ENCODE measurements around the gene ALK.
"Not testable (repeated sequence)": the region's sequence is repeated elsewhere in the genome, so short reads cannot be mapped to it uniquely, and the experiment has no call there.

The ALK gene

GRCh38 chr2:29246383-29247300, 674.7 kb downstream of the ALK start:
- no peak for DNase-seq (ENCODE audit: low read depth)

GRCh38 chr2:29245742-29246382, 675.5 kb downstream of the ALK start:
- DNase-seq (ENCODE audit: low read depth): no peak

- not testable (repeated sequence) for DNase-seq (ENCODE audit: low read depth)
Observed at GRCh38 chr2:29245035-29245741, 676.2 kb downstream of the ALK start.

GRCh38 chr2:29242621-29243375, 678.6 kb downstream of the ALK start:
- no peak for DNase-seq (ENCODE audit: low read depth)

- no peak for DNase-seq (ENCODE audit: low read depth)
Observed at GRCh38 chr2:29241955-29242565, 679.3 kb downstream of the ALK start.

GRCh38 chr2:29241341-29241740, 680.0 kb downstream of the ALK start:
- DNase-seq (ENCODE audit: low read depth): no peak

GRCh38 chr2:29240601-29241000, 680.8 kb downstream of the ALK start:
- DNase-seq (ENCODE audit: low read depth): no peak

- DNase-seq (ENCODE audit: low read depth): no peak
Observed at GRCh38 chr2:29239209-29239960, 682.0 kb downstream of the ALK start.

GRCh38 chr2:29238497-29238896, 682.9 kb downstream of the ALK start:
- no peak for DNase-seq (ENCODE audit: low read depth)

- no peak for DNase-seq (ENCODE audit: low read depth)
Observed at GRCh38 chr2:29236074-29236473, 685.3 kb downstream of the ALK start.

GRCh38 chr2:29235411-29235810, 686.0 kb downstream of the ALK start:
- DNase-seq (ENCODE audit: low read depth): no peak

GRCh38 chr2:29233428-29233827, 688.0 kb downstream of the ALK start:
- DNase-seq (ENCODE audit: low read depth): no peak

- no peak for DNase-seq (ENCODE audit: low read depth)
Observed at GRCh38 chr2:29232041-29232440, 689.3 kb downstream of the ALK start.

GRCh38 chr2:29229640-29230039, 691.7 kb downstream of the ALK start:
- DNase-seq (ENCODE audit: low read depth): no peak

- no peak for DNase-seq (ENCODE audit: low read depth)
Observed at GRCh38 chr2:29228947-29229346, 692.4 kb downstream of the ALK start.

- no peak for DNase-seq (ENCODE audit: low read depth)
Observed at GRCh38 chr2:29227935-29228675, 693.3 kb downstream of the ALK start.

- no peak for DNase-seq (ENCODE audit: low read depth)
Observed at GRCh38 chr2:29226808-29227207, 694.6 kb downstream of the ALK start.

GRCh38 chr2:29226375-29226774, 695.0 kb downstream of the ALK start:
- DNase-seq (ENCODE audit: low read depth): no peak

- DNase-seq (ENCODE audit: low read depth): no peak
Observed at GRCh38 chr2:29225814-29226213, 695.6 kb downstream of the ALK start.
